GM21447 (cell line): ENCODE results near the gene SAMD4B.
"Not testable (repeated sequence)": the region's sequence is repeated elsewhere in the genome, so short reads cannot be mapped to it uniquely, and the experiment has no call there.

Experiments used
- ATAC-seq: cut with Tn5 transposase; IDR thresholded peaks from one replicate; pipeline ENCODE4 v1.9.1; 2021; ENCODE audit not compliant: unreplicated experiment

The SAMD4B gene

DNA sequence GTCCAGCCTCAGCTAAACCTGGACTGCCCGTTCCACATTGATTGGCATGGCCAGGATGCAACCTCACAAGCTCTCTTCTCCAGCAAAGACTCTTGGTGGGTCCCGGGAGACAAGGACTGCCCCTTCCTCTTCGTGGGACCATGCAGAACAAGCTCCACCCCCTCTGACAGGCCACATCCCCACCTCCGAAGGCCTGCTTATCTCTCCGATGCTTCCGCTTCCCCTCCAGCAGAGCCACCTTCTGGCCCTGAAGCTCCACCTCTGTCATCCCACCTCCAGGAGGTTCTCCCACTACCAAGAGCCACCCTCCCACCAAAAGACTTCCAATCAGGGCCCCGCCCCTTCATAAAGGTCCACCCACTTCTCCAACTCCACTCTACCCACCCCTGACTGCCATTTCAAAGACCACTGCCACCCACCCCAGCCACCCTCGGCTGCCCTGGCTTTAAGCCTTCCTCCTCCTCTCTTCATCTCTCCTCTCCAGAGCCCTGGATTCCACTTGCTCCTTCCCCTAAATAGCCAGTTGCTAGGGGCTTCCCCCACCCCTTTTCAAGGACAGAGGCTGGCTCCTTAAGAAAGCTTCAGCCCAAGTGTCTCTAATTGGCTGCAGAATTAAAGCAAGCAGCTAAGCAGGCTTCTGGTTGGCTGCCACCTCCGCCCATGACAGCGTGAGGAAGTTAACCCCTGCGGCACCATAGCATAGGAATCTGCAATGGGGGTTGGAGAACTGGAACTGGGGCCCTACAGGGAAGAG lies 31.5 kb upstream of the SAMD4B start:
- ATAC-seq: no peak

DNA sequence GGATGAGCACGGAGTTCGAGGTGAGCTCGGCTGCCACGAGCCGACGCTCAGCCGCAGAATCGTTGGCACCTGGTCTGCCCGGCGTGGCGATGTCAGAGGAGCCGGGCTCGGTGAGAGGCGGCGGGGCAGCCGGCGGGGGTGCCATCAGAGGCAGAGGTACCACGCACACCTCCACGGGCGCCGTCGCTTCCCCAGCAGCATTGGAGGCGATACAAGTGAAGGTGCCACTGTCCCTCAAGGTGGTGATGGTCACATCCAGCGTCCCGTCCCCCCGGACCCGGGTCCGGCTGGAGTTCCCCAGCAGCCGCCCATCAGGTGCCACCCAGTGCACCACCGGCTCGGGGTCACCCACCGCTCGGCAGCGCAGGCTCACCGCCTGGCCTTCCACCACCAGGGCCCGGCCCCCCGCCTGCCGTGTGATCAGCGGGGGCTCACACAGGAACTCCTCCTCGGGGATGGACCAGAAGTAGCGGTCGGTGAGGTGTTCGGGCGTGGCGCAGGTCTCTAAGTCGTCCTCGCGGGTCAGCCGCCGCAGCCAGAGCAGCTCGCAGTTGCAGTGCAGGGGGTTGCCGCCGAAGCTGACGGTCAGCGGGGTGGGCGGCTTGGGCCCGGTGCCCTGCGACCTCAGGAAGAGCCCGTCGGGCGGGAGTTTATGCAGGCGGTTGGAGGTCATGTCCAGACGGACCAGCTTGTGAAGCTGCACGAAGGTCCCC lies 28.0 kb upstream of the SAMD4B start:
- no peak for ATAC-seq

GRCh38 chr19:39315933-39316332 lies 26.3 kb upstream of the SAMD4B start:
- ATAC-seq: no peak

- no peak for ATAC-seq
Measured at GRCh38 chr19:39316627-39317321, 25.4 kb upstream of the SAMD4B start.

- ATAC-seq: no peak
Measured at GRCh38 chr19:39317476-39317875, 24.7 kb upstream of the SAMD4B start.

DNA sequence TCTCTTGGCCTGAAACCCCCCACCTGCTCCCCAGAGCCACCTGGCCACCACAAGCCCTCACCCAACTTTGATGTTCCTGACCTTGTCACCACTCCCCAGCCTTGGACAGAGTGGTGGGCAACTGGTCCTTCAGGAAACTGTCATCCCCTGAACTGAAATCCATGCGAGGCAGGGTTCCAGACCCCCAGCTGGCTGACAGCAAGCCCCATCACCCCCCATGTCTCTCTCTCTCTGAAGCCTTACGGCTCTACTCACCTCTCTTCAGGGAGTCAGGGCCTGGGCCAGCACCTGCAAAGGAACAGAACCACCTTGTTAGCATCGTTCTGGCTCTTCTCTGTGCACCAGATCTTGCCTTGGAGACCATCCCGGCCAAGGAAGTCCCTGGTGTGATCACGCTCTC lies 24.1 kb upstream of the SAMD4B start:
- ATAC-seq: no peak

DNA sequence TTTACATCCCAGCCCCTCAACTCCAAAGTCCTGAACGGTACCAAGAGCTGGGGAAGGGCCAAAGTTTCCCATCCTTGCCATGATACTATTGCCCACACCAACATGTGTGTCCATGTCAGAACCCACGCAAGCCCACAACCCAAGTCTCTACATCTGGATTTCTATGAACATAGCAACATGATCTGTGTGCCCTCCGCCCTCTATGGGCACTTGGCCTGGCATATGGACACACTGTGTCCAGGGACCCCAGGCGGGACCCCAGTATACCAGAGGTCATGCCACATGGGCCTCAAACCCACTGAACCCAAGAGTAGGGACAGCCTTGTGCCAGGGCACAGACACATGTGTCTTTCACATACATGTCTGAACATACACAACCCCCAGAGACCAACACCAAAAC lies 23.5 kb upstream of the SAMD4B start:
- ATAC-seq: no peak

- no peak for ATAC-seq
Measured at GRCh38 chr19:39319098-39319891, 22.9 kb upstream of the SAMD4B start.

DNA sequence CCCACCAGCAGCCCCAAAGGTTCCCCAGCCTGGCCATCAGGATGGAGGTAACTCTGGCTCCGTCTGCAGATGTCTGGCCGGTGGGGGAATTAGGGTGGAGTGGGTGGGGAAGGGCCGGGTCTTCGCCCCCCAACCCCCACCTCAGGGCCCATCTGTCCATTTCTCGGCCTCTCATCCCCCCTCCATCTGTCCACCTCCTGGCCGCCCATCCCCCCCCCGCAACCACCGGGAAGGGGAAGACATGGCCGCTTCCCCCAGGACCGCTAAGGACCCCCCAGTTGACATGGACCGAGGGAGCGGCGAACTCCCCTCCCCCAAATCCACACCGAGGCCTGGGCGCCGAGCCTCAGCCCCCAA lies 22.4 kb upstream of the SAMD4B start:
- no peak for ATAC-seq

DNA sequence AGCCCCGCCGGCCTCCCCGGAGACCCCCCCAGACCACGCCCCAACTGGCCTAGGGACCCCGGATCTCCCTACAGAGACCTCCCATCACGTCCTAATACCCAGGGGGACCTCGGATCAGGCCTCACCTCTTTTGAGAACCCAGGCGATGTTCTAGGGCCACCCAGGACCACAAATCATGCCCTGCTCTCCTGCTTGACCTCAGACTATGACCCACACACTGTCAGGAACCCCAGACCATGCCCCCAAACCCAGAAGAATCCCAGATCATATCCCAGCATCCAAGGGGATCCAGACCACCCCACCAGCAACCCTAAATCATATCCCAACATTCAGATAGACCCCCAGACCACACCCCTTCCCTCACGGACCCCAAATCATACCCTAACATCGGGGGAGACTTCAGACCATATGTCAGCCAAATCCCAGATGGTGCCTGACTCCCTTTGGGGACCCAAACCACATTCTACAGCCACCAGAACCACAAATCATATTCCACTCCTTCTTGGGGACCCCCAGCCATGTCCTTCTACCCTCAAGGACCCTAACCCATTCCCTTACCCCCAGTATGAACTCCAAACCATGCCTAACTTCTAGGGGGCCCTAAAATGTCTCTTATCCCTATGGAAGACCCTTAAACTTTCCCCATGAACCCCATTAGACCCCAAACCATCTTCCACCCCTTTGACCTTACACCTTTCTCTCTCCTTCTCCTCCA lies 20.9 kb upstream of the SAMD4B start:
- no peak for ATAC-seq

DNA sequence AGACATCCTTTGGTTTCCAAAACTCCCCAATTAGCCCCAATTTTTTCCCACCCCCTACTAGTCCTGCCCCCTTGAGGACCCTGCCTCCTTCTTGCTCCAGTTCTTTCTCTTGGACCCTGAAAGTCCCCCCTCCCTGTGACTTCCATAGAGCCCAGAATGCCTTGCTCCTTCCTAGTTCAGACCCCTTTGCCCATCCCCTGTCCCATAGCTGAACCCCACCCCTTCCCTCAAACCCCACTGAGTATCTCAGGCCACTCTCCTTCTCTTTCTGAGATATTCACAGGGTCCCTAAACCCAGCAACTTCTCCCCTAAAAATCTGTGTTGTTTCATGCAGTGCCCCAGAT lies 20.4 kb upstream of the SAMD4B start:
- no peak for ATAC-seq

GRCh38 chr19:39324242-39324842 lies 17.9 kb upstream of the SAMD4B start:
- no peak for ATAC-seq

DNA sequence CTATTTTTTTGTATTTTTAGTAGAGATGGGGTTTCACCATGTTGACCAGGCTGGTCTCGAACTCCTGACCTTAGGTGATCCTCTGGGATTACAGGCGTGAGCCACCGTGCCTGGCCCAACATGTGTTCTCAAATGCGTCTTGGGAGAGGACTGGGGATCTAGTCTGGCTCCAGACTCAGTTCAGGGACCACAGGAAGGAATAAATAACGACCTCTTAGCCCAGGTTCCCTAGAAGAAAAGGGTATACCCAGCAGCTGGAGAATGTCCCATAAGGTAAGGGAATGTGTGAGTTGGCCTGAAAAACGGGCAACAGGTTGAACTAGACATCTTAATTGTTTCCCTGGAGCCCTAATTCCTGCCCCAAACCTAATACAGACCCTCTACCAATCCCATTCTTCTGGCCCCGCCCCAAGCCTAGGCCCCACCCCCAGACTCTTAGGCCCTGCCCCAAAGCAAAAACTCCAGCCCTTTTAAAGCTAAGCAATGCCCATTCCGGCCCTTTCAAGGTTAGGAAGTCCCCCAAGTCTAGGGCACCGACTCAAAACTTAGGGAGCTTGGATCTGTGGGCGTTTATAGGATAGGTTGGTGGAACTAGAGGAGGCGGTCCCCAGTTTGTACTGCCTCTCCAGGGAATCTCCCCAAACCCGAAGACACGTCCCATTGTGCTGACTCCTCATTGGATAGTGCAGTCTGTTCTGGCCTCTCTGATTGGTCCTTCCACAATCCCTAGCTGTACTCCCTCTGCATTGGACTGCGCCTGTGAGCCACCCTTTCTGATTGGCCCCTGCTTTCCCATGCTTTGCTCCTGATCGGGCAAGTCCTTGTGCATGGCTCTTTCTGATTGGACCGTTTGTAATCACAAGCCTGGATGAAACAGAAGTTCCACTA lies 16.2 kb upstream of the SAMD4B start:
- no peak for ATAC-seq

- no peak for ATAC-seq
Measured at GRCh38 chr19:39327363-39328045, 14.7 kb upstream of the SAMD4B start.

DNA sequence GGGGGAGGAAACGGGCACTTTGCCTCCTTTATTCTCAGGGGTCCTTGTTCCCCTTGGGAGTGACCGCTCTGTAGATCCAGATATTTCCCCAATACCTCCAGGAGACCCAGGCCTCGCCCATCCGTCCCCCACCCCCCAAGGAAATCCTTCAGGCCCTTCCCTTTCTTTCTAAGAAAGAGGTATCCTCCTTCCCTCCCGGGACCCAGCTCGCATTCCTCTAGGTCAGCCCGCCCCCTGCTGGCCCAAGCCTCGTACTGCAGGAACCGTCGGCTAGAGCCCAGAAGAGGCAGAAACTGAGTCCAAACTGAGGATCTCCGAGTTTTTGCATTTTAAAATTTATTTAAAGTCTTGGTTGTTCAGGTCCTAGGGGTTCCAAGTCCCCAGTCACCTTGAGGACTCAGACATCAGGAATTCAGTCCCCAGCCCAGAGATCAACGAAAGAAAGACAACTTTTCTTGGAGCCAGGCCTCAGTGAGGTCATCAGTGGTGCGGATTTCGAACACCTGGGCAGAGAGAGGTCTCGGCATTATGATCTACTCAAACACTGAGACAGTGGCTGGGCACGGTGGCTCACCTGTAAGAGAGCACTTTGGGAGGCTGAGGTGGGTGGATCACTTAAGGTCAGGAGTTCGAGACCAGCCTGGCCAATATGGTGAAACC lies 14.0 kb upstream of the SAMD4B start:
- no peak for ATAC-seq

DNA sequence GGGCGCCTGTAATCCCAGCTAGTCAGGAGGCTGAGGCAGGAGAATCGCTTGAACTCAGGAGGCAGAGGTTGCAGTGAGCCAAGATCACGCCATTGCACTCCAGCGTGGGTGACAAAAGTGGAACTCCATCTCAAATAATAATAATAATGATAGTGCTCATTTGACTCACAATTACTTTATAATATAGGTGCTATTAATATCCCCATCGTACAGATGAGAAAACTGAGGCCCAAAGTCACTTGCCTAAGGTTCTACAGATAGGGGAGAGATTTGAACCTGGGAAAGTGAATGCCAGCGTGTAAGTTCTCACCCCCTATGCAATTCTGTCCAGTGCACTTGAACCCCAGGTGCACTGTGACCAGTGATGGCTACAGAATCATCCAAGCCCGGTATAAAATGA lies 12.3 kb upstream of the SAMD4B start:
- ATAC-seq: no peak

- no peak for ATAC-seq
Measured at GRCh38 chr19:39332293-39332692, 9.9 kb upstream of the SAMD4B start.

GRCh38 chr19:39332738-39333137 lies 9.5 kb upstream of the SAMD4B start:
- not testable (repeated sequence) for ATAC-seq
